Thyroid gland (tissue), 4 donors: ENCODE data around the gene MNT. TPM values are rescaled to one million over a fixed set of nuclear protein-coding genes. Genes with fewer than 3 reads are reported as not detected.

Experiments
- DNase-seq, 2 donors: peaks; one replicate each; pipeline ENCODE4 v3.0.0-alpha.2; 2019
- H3K27ac ChIP-seq, 3 donors: fragments of 200-600 bp; sonication (generic); 1 replicate in 2 of 3; 2 replicates in 1 of 3; pipeline ENCODE4 v1.5.1; 2016 to 2019; ENCODE audit warnings: mild to moderate bottlenecking in 1 of 3, moderate library complexity in 1 of 3
- H3K27me3 ChIP-seq: fragments of 200-600 bp; sonication (generic); one replicate; pipeline ENCODE4 v1.5.1; 2019
- H3K36me3 ChIP-seq, 2 donors: fragments of 200-600 bp; sonication (generic); one replicate each; pipeline ENCODE4 v1.5.1; 2016 to 2019
- H3K4me1 ChIP-seq, 2 donors: fragments of 200-600 bp; sonication (generic); one replicate each; pipeline ENCODE4 v1.5.1; 2017 to 2019
- H3K4me3 ChIP-seq, 3 donors: fragments of 200-600 bp; sonication (generic); replicated peaks in 1 of 3; 1 replicate in 2 of 3; 2 replicates in 1 of 3; pipeline ENCODE4 v1.5.1; 2016; ENCODE audit warnings: mild to moderate bottlenecking in 1 of 3
- H3K9me3 ChIP-seq: fragments of 200-600 bp; sonication (generic); one replicate; pipeline ENCODE4 v1.5.1; 2017
- POLR2A ChIP-seq, 2 donors: fragments of 450-650 bp; IDR thresholded peaks; one replicate each; pipeline ENCODE4 v1.6.1; 2017; ENCODE audit warnings: antibody characterized with exemption in 2 of 2, mild to moderate bottlenecking in 2 of 2, moderate library complexity in 1 of 2
- WGBS, 2 donors: methylation state at CpG; one replicate each; pipeline ENCODE4 v1.1.5; 2017; 5-methylcytosine and 5-hydroxymethylcytosine counted together
- intact Hi-C: fragments of 100-400 bp; cut with DNase I; formaldehyde crosslinking; loops from one replicate; pipeline ENCODE4 v1.15.1; 2023
- total RNA-seq, 4 donors: library from RNA; depleted of rRNA; stranded (reverse); fragments of >200 nt; gene quantifications; one replicate each; pipeline ENCODE4 v1.2.3, GENCODE V29; 2016
- TF ChIP-seq, protein P1 (sequence below), 6 experiments: fragments of 200-600 bp in 3 of 6; fragments of 450-650 bp in 3 of 6; sonication (generic) in 3 of 6; IDR thresholded peaks; one replicate each; pipeline ENCODE4 v1.5.1; 2016 to 2019; ENCODE audit warnings: antibody characterized with exemption in 6 of 6, mild to moderate bottlenecking in 2 of 6, inconsistent platforms in 1 of 6, moderate library complexity in 1 of 6

Gene MNT
- total RNA-seq, 4 donors from 2014 or later = 8.2 to 28.9 (median 10.9) TPM

DNA sequence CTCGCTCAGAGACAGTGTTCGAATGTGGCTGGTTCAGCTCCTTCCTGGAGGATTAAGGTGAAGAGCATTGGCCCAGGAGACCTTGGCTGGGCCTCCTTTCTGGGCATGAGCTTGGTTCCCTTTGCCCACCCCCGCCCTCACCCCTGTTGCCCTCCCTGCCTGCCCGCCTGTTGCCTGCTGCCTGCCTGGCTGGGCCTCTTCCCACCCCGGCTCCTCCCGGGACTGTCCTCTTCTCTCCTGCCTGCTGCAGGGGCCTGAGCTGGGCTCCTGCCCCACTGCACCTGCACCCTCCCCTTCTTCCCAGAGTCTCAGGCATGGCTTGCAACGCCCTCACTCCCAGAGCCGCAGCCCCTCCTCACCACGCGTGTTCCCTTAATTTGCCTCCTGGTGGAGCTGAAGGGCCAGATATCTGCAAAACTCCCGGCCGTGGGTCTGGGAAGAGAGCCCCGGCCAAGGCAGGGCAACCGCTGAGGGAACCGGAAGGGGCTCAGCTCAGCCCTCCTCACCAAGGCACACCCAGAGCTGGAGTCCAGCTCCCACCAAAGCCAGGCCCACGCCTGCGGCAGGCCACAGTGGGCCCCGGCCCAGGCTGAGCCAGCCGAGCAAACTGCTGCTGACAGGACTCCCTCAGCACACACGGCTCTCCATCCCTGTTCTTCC lies 31.2 kb downstream of the MNT start:
- Histone ChIP-seq H3K4me3 (no peak overlapping the region), H3K9me3 (no peaks in the 10 kb centered on the region), H3K4me1 (no peaks in the 10 kb centered on the region), H3K27ac (no peak overlapping the region), H3K27me3 (no peaks in the 10 kb centered on the region), H3K36me3 (peaks cover 11% of the 10 kb centered on the region in 2 donors)
- intact Hi-C loops = loop anchor here (10.0 kb wide), 1 partner anchor 445 kb away; no protein-coding TSS in a partner anchor
- 82% methylated on average over 19 to 20 of the region's 20 CpGs for WGBS, 2 donors
- DNase-seq = no peak
- TF ChIP-seq, protein P1, sequence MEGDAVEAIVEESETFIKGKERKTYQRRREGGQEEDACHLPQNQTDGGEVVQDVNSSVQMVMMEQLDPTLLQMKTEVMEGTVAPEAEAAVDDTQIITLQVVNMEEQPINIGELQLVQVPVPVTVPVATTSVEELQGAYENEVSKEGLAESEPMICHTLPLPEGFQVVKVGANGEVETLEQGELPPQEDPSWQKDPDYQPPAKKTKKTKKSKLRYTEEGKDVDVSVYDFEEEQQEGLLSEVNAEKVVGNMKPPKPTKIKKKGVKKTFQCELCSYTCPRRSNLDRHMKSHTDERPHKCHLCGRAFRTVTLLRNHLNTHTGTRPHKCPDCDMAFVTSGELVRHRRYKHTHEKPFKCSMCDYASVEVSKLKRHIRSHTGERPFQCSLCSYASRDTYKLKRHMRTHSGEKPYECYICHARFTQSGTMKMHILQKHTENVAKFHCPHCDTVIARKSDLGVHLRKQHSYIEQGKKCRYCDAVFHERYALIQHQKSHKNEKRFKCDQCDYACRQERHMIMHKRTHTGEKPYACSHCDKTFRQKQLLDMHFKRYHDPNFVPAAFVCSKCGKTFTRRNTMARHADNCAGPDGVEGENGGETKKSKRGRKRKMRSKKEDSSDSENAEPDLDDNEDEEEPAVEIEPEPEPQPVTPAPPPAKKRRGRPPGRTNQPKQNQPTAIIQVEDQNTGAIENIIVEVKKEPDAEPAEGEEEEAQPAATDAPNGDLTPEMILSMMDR (IDR thresholded peaks at IDR 0.05) = no peak
- TF ChIP-seq POLR2A (IDR thresholded peaks at IDR 0.05) = no peak

DNA sequence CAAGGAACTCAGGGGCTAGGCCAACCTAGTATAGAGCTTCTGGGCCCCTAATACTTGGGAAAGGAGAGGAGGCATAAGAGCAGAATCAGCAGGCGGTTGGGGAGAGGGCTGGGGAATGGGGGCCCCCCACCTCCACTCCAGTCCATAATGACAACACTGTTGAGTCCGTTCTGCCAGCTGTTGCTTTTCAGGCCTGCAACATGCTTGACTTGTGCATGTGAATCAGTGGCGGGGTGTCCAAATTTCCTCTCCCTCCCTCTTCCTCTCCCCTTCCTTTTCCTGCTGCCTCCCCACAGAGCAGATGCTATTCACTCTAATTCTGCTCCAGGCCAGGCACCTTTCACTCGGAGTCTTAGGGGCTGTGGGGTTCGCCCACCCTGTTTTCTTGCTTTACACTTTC lies 31.8 kb downstream of the MNT start:
- Histone ChIP-seq H3K9me3 (no peaks in the 10 kb centered on the region), H3K4me1 (no peaks in the 10 kb centered on the region), H3K4me3 (no peak overlapping the region), H3K27me3 (no peaks in the 10 kb centered on the region), H3K36me3 (peaks cover 11 to 12% of the 10 kb centered on the region in 2 donors), H3K27ac (no peak overlapping the region)
- DNase-seq = no peak
- TF ChIP-seq, protein P1 (IDR thresholded peaks at IDR 0.05) = no peak
- TF ChIP-seq POLR2A (IDR thresholded peaks at IDR 0.05) = no peak
- WGBS, 2 donors = 84 to 87% methylated on average over 4 to 5 of the region's 5 CpGs
- intact Hi-C loops = loop anchor here (10.0 kb wide), 1 partner anchor 444 kb away; no protein-coding TSS in a partner anchor

DNA sequence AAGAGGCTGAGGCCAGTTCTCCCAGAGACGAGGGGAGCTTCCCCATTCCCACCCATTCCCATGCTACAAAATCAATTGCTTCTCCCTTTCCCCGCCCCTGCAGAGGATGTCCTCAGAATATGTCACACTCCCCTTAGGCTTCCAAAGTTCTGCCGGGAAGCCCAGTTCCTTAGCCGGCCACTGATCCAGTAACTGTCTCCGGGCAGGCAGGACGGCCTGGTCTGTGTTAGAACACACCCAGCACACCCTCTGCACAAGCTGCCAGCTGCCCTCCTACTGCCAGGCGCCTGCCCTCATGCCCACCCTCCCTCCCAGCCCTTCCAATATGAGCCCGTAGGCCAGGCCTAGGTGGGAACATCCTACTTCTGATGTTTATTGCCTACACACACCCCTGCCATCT lies 32.5 kb downstream of the MNT start:
- H3K36me3 ChIP-seq = peaks cover 12 to 16% of the 10 kb centered on the region in 2 donors
- no peaks in the 10 kb centered on the region for H3K27me3 ChIP-seq
- TF ChIP-seq, protein P1 (IDR thresholded peaks at IDR 0.05) = no peak
- TF ChIP-seq POLR2A (IDR thresholded peaks at IDR 0.05) = no peak
- H3K9me3 ChIP-seq = no peaks in the 10 kb centered on the region
- no peaks in the 10 kb centered on the region for H3K4me1 ChIP-seq
- intact Hi-C loops = loop anchor here (10.0 kb wide), 1 partner anchor 444 kb away; no protein-coding TSS in a partner anchor
- DNase-seq = no peak
- no peak overlapping the region for H3K4me3 ChIP-seq
- 94% methylated on average over 8 of the region's 8 CpGs for WGBS, 2 donors
- H3K27ac ChIP-seq = no peak overlapping the region

DNA sequence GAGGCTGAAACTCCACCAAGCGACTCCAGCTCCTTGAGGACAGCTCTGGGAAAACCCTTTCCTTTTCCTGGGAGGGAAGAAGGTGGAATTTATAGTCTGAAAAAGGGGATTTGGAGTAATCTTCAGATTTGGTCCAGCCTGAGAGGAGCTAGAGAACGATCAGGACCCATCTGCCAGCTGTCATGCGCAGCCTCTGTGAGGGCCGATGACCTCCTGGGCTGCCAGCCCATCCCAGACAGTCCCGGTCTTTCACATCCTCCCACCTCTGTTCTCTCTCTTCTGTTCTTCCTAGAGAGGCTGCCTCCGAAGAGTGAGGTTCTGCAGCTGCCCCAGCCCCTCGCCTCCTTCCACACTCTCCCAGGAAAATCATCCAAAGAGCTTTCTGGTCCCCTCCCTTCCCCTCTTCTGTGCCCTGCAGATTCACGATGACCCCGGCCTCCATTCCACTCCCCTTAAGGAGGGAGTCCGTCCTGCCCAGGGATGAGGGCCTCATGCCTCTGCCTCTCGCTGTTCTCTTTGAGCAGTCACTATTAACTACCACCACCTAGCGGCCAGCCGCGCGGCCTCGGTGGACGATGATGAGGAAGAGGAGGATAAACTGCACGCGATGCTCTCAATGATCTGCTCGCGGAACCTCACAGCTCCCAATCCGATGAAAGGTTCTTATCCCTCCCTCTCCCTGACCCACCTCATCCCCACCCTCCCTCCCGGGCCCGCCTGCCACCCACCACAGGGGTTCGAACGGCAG lies 33.9 kb downstream of the MNT start:
- Histone ChIP-seq H3K9me3 (no peaks in the 10 kb centered on the region), H3K4me3 (no peak overlapping the region), H3K4me1 (no peaks in the 10 kb centered on the region), H3K27ac (no peak overlapping the region), H3K36me3 (peaks cover 14 to 21% of the 10 kb centered on the region in 2 donors), H3K27me3 (no peaks in the 10 kb centered on the region)
- no peak for TF ChIP-seq POLR2A (IDR thresholded peaks at IDR 0.05)
- TF ChIP-seq, protein P1 (IDR thresholded peaks at IDR 0.05) = no peak
- 82 to 86% methylated on average over 22 to 24 of the region's 26 CpGs for WGBS, 2 donors
- intact Hi-C loops = loop anchor here (10.0 kb wide), 1 partner anchor 442 kb away; no protein-coding TSS in a partner anchor
- no peak for DNase-seq

DNA sequence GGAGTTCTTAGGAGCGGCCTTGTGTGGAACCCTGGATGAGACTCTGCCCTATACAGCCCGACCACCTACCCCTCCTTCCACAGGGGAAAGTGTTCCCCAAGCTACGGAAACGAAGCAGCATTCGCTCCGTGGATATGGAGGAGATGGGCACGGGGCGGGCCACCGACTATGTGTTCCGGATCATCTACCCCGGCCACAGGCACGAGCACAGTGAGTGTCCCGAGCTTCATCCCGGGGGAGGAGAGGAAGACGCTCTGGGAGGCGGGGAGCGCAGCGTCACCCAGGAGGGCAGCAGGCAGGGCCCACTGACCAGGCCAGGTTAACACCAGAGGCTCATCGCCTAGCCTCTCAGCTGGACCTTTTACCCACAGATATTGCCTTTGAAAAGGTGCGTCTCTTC lies 35.7 kb downstream of the MNT start:
- Histone ChIP-seq H3K27me3 (no peaks in the 10 kb centered on the region), H3K4me3 (no peak overlapping the region), H3K27ac (no peak overlapping the region), H3K36me3 (peaks cover 14 to 21% of the 10 kb centered on the region in 2 donors), H3K4me1 (no peaks in the 10 kb centered on the region), H3K9me3 (no peaks in the 10 kb centered on the region)
- no peak for DNase-seq
- no peak for TF ChIP-seq POLR2A (IDR thresholded peaks at IDR 0.05)
- TF ChIP-seq, protein P1 (IDR thresholded peaks at IDR 0.05) = no peak
- WGBS, 2 donors = 94 to 95% methylated on average over 20 of the region's 20 CpGs
- intact Hi-C loops = loop anchor here (10.0 kb wide), 1 partner anchor 440 kb away; no protein-coding TSS in a partner anchor
